Measurements from ENCODE around the gene TNFRSF6B. TPM values are rescaled to one million over a fixed set of nuclear protein-coding genes. Genes with fewer than 3 reads are reported as not detected.

TNFRSF6B gene
- total and polyA plus RNA-seq, 2 donors (not counting 3 experiments of a cell fraction or from before 2014, with no cell fraction given), result 0.69 to 11.3 TPM

DNA sequence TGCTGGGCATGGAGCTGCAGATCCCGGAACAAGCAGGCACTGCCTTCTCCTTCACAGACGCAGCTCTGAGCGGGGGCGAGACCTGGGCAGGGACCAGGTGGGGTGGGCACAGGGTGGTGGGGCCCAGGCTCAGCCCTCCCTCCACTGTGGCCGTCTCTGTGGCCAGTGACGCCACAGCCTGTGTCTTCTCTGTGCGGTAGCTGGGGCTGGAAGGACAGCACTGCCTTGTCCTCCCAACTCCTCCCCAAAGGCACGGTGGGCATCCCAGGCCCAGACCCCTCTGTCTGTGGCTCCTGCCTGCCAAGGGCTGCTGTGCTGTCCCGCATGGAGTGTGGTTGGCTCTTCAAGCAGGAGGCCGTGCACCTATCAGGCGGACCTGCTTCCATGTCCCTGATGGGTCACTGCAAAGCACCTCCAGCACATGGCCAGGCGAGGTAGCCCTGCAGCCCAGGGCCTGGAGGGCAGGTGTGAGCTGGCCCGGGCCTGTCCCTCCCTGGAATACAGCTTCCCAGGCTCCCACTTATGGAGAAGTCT is 14.8 kb upstream of the TNFRSF6B start:
- Histone ChIP-seq H3K9ac (replicated peaks; ENCODE audit: extremely low read depth, insufficient read depth, low read length) (no peak overlapping the region), H3K79me2 (ENCODE audit: control insufficient read depth, insufficient read depth, low read length) (peaks cover 4% of the 10 kb centered on the region), H3K4me1 (ENCODE audit: control insufficient read depth, extremely low read depth, insufficient read depth, low read length) (peaks cover 37% of the 10 kb centered on the region), H3K36me3 (ENCODE audit: control insufficient read depth in 2 of 2, extremely low read depth in 1 of 2, insufficient read depth in 2 of 2, low read length in 2 of 2) (peaks cover 0 to 12% of the 10 kb centered on the region in 2 experiments), H3K27me3 (ENCODE audit: control insufficient read depth in 2 of 2, insufficient read depth in 2 of 2, low read length in 2 of 2) (no peaks in the 10 kb centered on the region), H3K27ac (ENCODE audit: insufficient read depth, low read depth, low read length) (peak overlapping the region; percentile 75), H3K4me3 (replicated peaks in 1 of 3; ENCODE audit: insufficient read depth in 1 of 3, low read depth in 1 of 3, low read length in 3 of 3) (no peak overlapping the region), H3K9me1 (replicated peaks; ENCODE audit: control insufficient read depth, extremely low read depth, insufficient read depth, low read length) (no peaks in the 10 kb centered on the region), H4K20me1 (replicated peaks; ENCODE audit: control insufficient read depth, extremely low read depth, insufficient read depth, low read length) (no peaks in the 10 kb centered on the region), H3K9me3 (replicated peaks; ENCODE audit: control insufficient read depth, insufficient read depth, low read length) (no peaks in the 10 kb centered on the region), H3K4me2 (ENCODE audit: insufficient read depth, low read length) (peak overlapping the region; percentile 17), H2AFZ (ENCODE audit: low read depth, low read length) (no peak overlapping the region)
- no peak for DNase-seq (ENCODE audit: low read depth, low spot score)
- BruUV-seq (replicated peaks), result no TSS peak
- ChIA-PET POLR2A (interaction anchor here (0.6 to 1.6 kb wide), 2 partner anchors 23 to 40 kb away, joined by 3 to 6 read pairs; partner anchors contain the start of gene RTEL1), CTCF (interaction anchor here (0.7 to 4.1 kb wide), 6 partner anchors 17 to 143 kb away, joined by 3 to 17 read pairs (median 5); partner anchors contain the start of genes ARFRP1, RTEL1 and ZGPAT)
- TF ChIP-seq FOS (IDR thresholded peaks at IDR 0.05; ENCODE audit: borderline replicate concordance, insufficient read depth, low read length), result no peak
- TF ChIP-seq, protein P1, sequence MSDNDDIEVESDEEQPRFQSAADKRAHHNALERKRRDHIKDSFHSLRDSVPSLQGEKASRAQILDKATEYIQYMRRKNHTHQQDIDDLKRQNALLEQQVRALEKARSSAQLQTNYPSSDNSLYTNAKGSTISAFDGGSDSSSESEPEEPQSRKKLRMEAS (IDR thresholded peaks at IDR 0.05; ENCODE audit: insufficient read depth, insufficient read length), result no peak
- no peak for TF ChIP-seq GATA2 (IDR thresholded peaks at IDR 0.05; ENCODE audit: insufficient read depth, insufficient read length, low read depth, low read length)
- TF ChIP-seq, protein P2, sequence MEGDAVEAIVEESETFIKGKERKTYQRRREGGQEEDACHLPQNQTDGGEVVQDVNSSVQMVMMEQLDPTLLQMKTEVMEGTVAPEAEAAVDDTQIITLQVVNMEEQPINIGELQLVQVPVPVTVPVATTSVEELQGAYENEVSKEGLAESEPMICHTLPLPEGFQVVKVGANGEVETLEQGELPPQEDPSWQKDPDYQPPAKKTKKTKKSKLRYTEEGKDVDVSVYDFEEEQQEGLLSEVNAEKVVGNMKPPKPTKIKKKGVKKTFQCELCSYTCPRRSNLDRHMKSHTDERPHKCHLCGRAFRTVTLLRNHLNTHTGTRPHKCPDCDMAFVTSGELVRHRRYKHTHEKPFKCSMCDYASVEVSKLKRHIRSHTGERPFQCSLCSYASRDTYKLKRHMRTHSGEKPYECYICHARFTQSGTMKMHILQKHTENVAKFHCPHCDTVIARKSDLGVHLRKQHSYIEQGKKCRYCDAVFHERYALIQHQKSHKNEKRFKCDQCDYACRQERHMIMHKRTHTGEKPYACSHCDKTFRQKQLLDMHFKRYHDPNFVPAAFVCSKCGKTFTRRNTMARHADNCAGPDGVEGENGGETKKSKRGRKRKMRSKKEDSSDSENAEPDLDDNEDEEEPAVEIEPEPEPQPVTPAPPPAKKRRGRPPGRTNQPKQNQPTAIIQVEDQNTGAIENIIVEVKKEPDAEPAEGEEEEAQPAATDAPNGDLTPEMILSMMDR (IDR thresholded peaks at IDR 0.05; ENCODE audit: extremely low read depth in 1 of 2, insufficient read depth in 1 of 2, low read depth in 1 of 2, low read length in 2 of 2), result no peak
- no peak for TF ChIP-seq EZH2 (IDR thresholded peaks at IDR 0.05; ENCODE audit: borderline replicate concordance, low read depth, low read length, severe bottlenecking)
- dilution Hi-C loops (cut with MboI; ENCODE audit: extremely low pct_ligation_motif_present, low sequenced_read_pairs), result no loop called here
- no peak for FAIRE-seq
- intact Hi-C loops (cut with micrococcal nuclease), result loop anchor here (1.0 kb wide), 1 partner anchor 23 kb away; the partner anchor contains the start of gene RTEL1
